ENCODE measurements around the gene SUSD3.

SUSD3 gene

GRCh38 chr9:93127395-93127911 lies 69.0 kb downstream of the SUSD3 start:
- FAIRE-seq = no peak

GRCh38 chr9:93128011-93128714 lies 69.7 kb downstream of the SUSD3 start:
- FAIRE-seq = no peak

DNA sequence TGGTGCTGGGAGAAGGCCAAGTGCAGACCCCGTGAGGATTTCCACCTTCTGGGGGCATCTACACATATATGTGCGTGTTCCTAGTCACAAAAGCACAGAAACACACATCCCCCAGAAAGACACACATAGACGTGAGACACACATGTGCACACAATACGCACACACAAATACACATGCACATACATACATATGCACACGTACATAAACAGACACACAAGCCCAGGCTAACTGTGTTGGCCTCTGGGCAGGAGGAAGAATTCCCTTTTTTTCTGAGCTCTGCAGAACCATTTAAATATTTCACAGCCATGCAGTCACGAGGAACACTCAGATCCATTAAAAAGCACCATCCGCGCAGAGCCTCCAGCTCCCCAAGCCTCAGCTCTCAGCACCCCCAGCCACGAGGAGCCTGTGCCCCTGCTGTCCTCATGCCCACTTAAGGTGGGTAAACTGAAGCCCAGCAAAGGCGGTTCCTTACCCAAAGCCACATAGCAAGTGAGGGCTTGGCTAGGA lies 70.3 kb downstream of the SUSD3 start:
- FAIRE-seq = no peak

- FAIRE-seq = no peak
These were observed 70.8 kb downstream of the SUSD3 start for GRCh38 chr9:93129286-93129685.

GRCh38 chr9:93129691-93130500 lies 71.4 kb downstream of the SUSD3 start:
- FAIRE-seq = no peak

DNA sequence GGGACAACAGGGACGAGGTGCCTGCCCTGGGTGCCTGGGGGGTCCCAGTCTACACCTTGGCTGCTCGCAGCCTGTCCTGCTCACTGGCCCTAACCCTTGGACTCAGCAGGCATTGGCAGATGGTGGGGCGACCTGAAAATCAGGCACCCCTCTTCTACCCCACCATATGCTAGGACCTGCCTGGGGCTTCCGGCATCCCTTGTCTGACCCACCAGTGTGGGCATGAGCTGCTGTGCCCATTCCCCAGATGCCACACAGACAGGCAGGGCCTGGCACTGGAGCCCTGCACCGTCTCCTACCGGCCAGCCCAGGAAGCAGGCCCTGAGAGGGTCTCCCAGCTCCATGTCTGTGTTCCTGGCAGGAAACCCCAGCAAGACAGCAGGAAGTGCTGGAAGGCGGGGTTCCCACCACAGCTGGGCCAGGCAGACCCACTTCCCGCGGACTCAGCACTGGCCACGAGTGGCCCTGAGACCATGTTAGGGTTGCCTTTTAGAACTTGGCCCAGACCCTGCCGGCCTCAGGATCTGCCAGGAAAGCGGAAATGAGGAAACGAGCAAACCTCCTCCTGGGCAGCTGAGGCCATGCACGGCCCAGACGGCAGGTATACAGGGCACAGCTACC lies 72.5 kb downstream of the SUSD3 start:
- no peak for FAIRE-seq

DNA sequence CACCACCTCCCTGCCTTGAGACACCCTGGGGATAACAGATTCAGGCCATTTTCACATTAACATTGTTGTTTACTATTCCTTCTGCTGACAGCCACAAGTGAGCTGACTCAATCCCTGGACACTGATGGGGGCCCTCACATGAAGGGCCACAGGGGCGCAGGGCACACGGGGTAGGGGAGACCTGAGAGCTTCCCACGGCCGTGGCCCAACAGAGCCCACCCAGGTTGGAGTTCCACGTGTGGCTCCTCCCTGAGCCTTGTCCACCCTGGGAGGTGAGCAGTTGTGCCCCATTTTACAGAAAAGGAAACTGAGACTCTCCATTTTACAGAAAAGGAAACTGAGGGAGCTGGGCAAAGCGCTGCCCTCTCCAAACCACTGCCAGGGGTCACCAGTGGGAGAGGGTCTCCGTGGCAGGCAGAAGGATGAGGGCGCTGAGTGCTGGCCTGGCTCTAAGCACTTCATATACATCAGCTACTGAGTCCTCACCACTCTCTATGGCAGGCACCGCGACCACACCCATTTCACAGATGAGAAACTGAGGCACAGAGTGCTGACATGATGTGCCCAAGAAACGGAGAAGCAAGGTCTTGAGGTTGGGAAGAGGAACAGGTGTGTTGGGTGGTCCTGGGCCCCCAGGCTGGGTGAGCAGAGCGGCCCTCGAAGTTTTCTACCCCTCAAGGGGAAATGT lies 73.2 kb downstream of the SUSD3 start:
- no peak for FAIRE-seq

GRCh38 chr9:93132287-93132927 lies 73.9 kb downstream of the SUSD3 start:
- FAIRE-seq = no peak

DNA sequence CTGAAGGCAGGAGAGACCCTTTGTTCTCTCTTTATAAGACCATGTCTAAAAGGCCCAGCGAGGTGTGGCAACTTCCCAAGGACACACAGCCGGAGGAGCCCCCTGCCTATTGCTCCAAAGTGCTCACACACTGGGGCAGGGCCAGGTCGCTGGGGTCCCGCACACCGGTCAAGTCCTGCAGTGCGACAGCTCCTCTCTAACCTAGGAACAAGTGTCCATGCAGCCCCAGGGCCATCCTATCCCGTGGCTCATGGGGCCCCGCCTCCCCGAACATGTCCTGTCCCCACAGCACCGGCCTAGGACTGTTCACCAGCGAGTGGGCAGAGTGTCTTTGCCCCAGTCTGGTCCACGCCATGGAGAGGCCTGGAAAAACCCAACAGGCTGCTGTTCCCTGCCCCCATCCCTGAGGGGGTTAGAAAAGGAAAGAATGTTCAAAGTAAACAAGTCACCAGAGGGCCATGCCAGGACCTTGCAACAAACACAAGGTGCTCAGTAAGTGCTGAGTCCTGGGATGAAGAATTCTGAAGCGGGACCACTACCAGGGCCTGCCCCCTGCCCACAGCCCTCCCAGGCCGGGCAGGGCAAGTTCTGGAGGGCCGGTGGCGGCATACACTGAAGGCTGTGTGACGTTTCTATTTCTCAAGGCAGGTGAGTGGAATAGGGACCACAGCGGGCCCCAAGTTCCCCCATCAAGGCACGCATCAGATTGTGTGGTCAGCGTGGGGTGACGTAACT lies 74.6 kb downstream of the SUSD3 start:
- no peak for FAIRE-seq

DNA sequence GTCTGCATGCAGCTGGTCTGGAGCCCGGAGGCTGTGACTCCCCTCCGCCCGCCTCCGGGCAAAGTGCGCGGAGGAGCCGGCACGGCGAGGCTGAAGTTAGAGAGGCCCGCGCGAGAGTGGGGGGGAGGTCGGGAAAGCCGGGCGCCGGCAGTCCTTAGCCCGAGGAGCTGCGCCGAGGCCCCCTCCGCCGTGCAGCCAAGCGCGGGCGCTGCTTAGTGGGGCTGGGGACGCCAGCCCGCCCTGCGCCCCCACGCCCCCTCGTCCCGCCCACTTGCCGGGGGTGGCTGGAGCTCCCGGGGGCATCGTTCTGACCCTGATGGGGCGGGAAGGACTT lies 75.1 kb downstream of the SUSD3 start:
- no peak for FAIRE-seq

DNA sequence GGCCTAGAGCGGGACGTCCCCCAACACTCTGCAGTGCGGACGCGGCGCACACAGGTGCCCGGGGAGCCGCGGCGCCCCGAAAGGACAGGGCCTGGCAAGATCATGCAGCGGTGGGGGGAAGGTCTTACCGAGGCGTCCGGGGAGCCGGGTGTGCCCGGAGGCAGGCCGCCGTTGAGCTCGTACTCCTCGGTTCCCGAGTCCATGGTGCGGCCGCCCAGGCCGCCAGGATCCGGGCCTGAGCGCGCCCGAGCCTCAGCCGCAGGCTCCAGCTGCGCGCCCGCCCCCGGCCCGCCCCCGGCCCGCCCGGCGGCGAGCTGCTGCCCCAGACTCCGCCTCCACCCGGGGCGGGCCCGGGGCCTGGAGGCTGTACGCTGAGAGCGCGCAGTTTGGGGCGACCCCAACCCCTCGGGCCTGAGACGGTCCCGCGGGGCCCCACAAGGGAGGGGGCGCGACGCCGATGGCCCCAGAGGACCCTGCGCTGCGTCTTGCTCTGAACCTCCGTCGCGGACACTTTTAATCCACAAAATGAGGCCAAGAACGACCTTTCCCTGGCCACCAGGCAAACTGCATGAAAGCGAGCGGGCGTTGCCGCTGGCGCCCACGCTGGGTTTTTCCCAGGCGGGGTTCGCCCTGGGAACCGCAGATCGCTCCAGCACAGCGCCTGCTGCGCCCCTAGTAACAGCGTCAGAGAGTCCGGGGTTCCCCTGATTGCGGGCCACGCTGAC lies 75.7 kb downstream of the SUSD3 start, which contains the start of gene NINJ1:
Gene NINJ1 (minus strand): TSS at position 237 of the 725 bp plus-strand sequence. CDS start 34 bp downstream, at position 203.
- no peak for FAIRE-seq

Measured in G401.6 (cell line).